ENCODE measurements around the gene NPAS3. TPM values are rescaled to one million over a fixed set of nuclear protein-coding genes. Genes with fewer than 3 reads are reported as not detected.

The NPAS3 gene
- total RNA-seq, 6 donors from 2014 or later, result 0.30 to 0.77 (median 0.59) TPM; not detected in 2

GRCh38 chr14:33275879-33276278 is 337.2 kb downstream of the NPAS3 start:
- Histone ChIP-seq H3K4me3 (no peak overlapping the region), H3K27ac (no peak overlapping the region), H3K9me3 (no peaks in the 10 kb centered on the region), H3K4me1 (no peaks in the 10 kb centered on the region), H3K36me3 (no peaks in the 10 kb centered on the region), H3K27me3 (no peaks in the 10 kb centered on the region)
- DNase-seq (no peak), ATAC-seq (ENCODE audit: low FRiP score in 2 of 2) (no peak)
- no peak for TF ChIP-seq POLR2A (IDR thresholded peaks at IDR 0.05)
- TF ChIP-seq POLR2AphosphoS5 (IDR thresholded peaks at IDR 0.05), result no peak
- TF ChIP-seq EP300 (IDR thresholded peaks at IDR 0.05), result no peak
- TF ChIP-seq, protein P1, sequence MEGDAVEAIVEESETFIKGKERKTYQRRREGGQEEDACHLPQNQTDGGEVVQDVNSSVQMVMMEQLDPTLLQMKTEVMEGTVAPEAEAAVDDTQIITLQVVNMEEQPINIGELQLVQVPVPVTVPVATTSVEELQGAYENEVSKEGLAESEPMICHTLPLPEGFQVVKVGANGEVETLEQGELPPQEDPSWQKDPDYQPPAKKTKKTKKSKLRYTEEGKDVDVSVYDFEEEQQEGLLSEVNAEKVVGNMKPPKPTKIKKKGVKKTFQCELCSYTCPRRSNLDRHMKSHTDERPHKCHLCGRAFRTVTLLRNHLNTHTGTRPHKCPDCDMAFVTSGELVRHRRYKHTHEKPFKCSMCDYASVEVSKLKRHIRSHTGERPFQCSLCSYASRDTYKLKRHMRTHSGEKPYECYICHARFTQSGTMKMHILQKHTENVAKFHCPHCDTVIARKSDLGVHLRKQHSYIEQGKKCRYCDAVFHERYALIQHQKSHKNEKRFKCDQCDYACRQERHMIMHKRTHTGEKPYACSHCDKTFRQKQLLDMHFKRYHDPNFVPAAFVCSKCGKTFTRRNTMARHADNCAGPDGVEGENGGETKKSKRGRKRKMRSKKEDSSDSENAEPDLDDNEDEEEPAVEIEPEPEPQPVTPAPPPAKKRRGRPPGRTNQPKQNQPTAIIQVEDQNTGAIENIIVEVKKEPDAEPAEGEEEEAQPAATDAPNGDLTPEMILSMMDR (IDR thresholded peaks at IDR 0.05), result no peak
- 71 to 90% methylated on average over 4 of the region's 4 CpGs for WGBS, 2 donors

- TF ChIP-seq POLR2AphosphoS5 (IDR thresholded peaks at IDR 0.05) (no peak), EP300 (IDR thresholded peaks at IDR 0.05) (no peak), POLR2A (IDR thresholded peaks at IDR 0.05) (no peak)
- TF ChIP-seq, protein P1 (IDR thresholded peaks at IDR 0.05), result no peak
- no peaks in the 10 kb centered on the region for H3K9me3 ChIP-seq
- no peak overlapping the region for H3K27ac ChIP-seq
- H3K27me3 ChIP-seq, result no peaks in the 10 kb centered on the region
- H3K4me1 ChIP-seq, result no peaks in the 10 kb centered on the region
- 67 to 86% methylated on average over 3 of the region's 3 CpGs for WGBS, 2 donors
- no peak for ATAC-seq (ENCODE audit: low FRiP score in 2 of 2)
- DNase-seq, result no peak
- H3K36me3 ChIP-seq, result no peaks in the 10 kb centered on the region
- no peak overlapping the region for H3K4me3 ChIP-seq
Measured at GRCh38 chr14:33279865-33280264, 341.2 kb downstream of the NPAS3 start.

DNA sequence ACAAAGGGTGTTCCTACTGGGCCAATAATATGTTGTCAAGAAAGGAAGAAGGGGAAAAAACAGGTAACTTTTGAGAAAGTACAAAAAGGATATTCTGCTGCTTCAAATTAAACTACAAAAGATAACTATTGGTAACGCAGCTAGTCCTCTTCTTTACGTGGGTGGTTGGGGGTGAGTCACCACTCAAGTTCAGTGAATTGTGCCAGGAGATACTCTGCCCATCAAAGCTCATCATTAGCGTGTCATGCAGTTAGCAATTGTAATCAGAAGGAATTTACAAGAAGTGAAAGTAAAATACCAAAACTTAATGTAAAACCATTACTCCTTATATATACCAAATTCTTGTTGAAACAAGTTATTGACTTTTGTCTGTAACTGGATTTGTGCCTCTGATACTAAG is 342.0 kb downstream of the NPAS3 start:
- TF ChIP-seq, protein P1 (IDR thresholded peaks at IDR 0.05), result no peak
- TF ChIP-seq POLR2A (IDR thresholded peaks at IDR 0.05), result no peak
- no peak for TF ChIP-seq POLR2AphosphoS5 (IDR thresholded peaks at IDR 0.05)
- no peak for TF ChIP-seq EP300 (IDR thresholded peaks at IDR 0.05)
- Histone ChIP-seq H3K4me1 (no peaks in the 10 kb centered on the region), H3K36me3 (no peaks in the 10 kb centered on the region), H3K27me3 (no peaks in the 10 kb centered on the region), H3K9me3 (no peaks in the 10 kb centered on the region), H3K27ac (no peak overlapping the region), H3K4me3 (no peak overlapping the region)
- WGBS, 2 donors, result 70 to 79% methylated on average over 3 of the region's 3 CpGs
- DNase-seq (no peak), ATAC-seq (ENCODE audit: low FRiP score in 2 of 2) (no peak)

- ATAC-seq (ENCODE audit: low FRiP score in 2 of 2), result no peak
- TF ChIP-seq POLR2A (IDR thresholded peaks at IDR 0.05) (no peak), POLR2AphosphoS5 (IDR thresholded peaks at IDR 0.05) (no peak), EP300 (IDR thresholded peaks at IDR 0.05) (no peak)
- TF ChIP-seq, protein P1 (IDR thresholded peaks at IDR 0.05), result no peak
- Histone ChIP-seq H3K27me3 (no peaks in the 10 kb centered on the region), H3K36me3 (no peaks in the 10 kb centered on the region), H3K27ac (no peak overlapping the region), H3K9me3 (no peaks in the 10 kb centered on the region), H3K4me3 (no peak overlapping the region), H3K4me1 (no peaks in the 10 kb centered on the region)
- DNase-seq, result no peak
- WGBS, 2 donors, result 79% methylated on average over 11 of the region's 11 CpGs
Measured at GRCh38 chr14:33282331-33283230, 343.9 kb downstream of the NPAS3 start.
